Panc1 (cell line): Measurements from ENCODE around the gene C1QL1. TPM values are rescaled to one million over a fixed set of nuclear protein-coding genes. Genes with fewer than 3 reads are reported as not detected.

Source experiments
- ATAC-seq: fragments of 200-7000 bp; cut with Tn5 transposase; 2 replicates; pipeline ENCODE4 v1.9.1; 2020; ENCODE audit warnings: mild to moderate bottlenecking, moderate library complexity
- BruUV-seq: library from RNA; stranded (reverse); fragments of 400-500 nt; replicated peaks from 2 replicates; lab custom pipeline; 2021; lab: Mats Ljungman, UMichigan
- CTCF ChIA-PET: fragments of 300-600 bp; sonication (Branson Sonifier 250); formaldehyde crosslinking; loops from one replicate; lab custom pipeline; 2022; ENCODE audit warnings: antibody characterized with exemption; lab: Charles Lee
- POLR2A ChIA-PET: fragments of 300-600 bp; sonication (Branson Sonifier 250); formaldehyde crosslinking; loops from one replicate; lab custom pipeline; 2022; ENCODE audit warnings: antibody characterized with exemption; lab: Charles Lee
- DNase-seq: peaks from one replicate; pipeline ENCODE4 v3.0.0-alpha.2; 2010; ENCODE audit warnings: low read depth, low spot score
- H3K27ac ChIP-seq: 2 replicates; pipeline ENCODE4 v1.5.1; 2011; ENCODE audit warnings: mild to moderate bottlenecking, low read length, inconsistent platforms
- H3K27me3 ChIP-seq: fragments of 200-500 bp; sonication (Bioruptor generic); 2 replicates; pipeline ENCODE4 v1.6.0; 2014; ENCODE audit warnings: low read length, inconsistent platforms; ENCODE audit not compliant: control insufficient read depth, insufficient read depth
- H3K36me3 ChIP-seq: fragments of 200-500 bp; sonication (Bioruptor generic); 2 replicates; pipeline ENCODE4 v1.5.1; 2014; ENCODE audit warnings: inconsistent platforms, mild to moderate bottlenecking, low read length, moderate library complexity; ENCODE audit not compliant: control insufficient read depth, insufficient read depth
- H3K4me1 ChIP-seq: 2 replicates; pipeline ENCODE4 v1.5.1; 2011; ENCODE audit warnings: inconsistent platforms, mild to moderate bottlenecking, low read length, moderate library complexity; ENCODE audit not compliant: control insufficient read depth, insufficient read depth
- H3K4me3 ChIP-seq, 2 experiments: 2 replicates each; pipeline ENCODE4 v1.5.1; 2011 to 2012; ENCODE audit warnings: low read depth in 2 of 2, low read length in 2 of 2, mild to moderate bottlenecking in 2 of 2, inconsistent platforms in 1 of 2, moderate library complexity in 1 of 2
- H3K9me3 ChIP-seq: fragments of 200-500 bp; sonication (Bioruptor generic); 2 replicates; pipeline ENCODE4 v1.5.1; 2014; ENCODE audit warnings: low read depth, mild to moderate bottlenecking, inconsistent platforms, low read length, moderate library complexity; ENCODE audit not compliant: control insufficient read depth, insufficient read depth
- CTCF ChIP-seq: fragments of 450-650 bp; IDR thresholded peaks from 2 replicates; pipeline ENCODE4 v1.5.1; 2017; ENCODE audit warnings: mild to moderate bottlenecking
- POLR2AphosphoS5 ChIP-seq: IDR thresholded peaks from 2 replicates; pipeline ENCODE4 v1.6.1; 2012; ENCODE audit warnings: mild to moderate bottlenecking, low read depth, low read length, moderate library complexity
- REST ChIP-seq, 2 experiments: IDR thresholded peaks; 2 replicates each; pipeline ENCODE4 v1.6.1; 2011 to 2012; ENCODE audit warnings: low read depth in 2 of 2, control low read depth in 1 of 2, low read length in 1 of 2, mild to moderate bottlenecking in 1 of 2, moderate library complexity in 1 of 2; ENCODE audit not compliant: insufficient read depth in 1 of 2
- SIN3A ChIP-seq: IDR thresholded peaks from 2 replicates; pipeline ENCODE4 v1.6.1; 2012; ENCODE audit warnings: low read depth, mild to moderate bottlenecking, low read length, moderate library complexity, borderline replicate concordance; ENCODE audit not compliant: insufficient read depth
- TCF7L2 ChIP-seq: IDR thresholded peaks from 2 replicates; pipeline ENCODE4 v1.6.1; 2011; ENCODE audit warnings: mild to moderate bottlenecking, low read depth, low read length, inconsistent platforms
- in situ Hi-C: cut with HindIII; loops from 2 replicates; pipeline ENCODE4 v1.10.0; 2016; ENCODE audit warnings: low sequenced_read_pairs, low pct_unique_long_range_greater_than_20kb
- intact Hi-C: fragments of 100-400 bp; cut with micrococcal nuclease; formaldehyde crosslinking; loops from one replicate; pipeline ENCODE4 v1.10.0; 2022; ENCODE audit not compliant: unreplicated experiment
- total RNA-seq: library from RNA; stranded (reverse); gene quantifications from one replicate; pipeline ENCODE4 v1.2.1, GENCODE V29; 2021; ENCODE audit not compliant: unreplicated experiment

C1QL1 gene
- total RNA-seq, 1 experiment from 2014 or later = 9.5 TPM

GRCh38 chr17:44920565-44920940 is 47.5 kb downstream of the C1QL1 start:
- H3K36me3 ChIP-seq = no peaks in the 10 kb centered on the region
- H3K4me3 ChIP-seq = no peak overlapping the region
- no peak overlapping the region for H3K27ac ChIP-seq
- in situ Hi-C loops = no loop called here
- ChIA-PET POLR2A (interaction anchor here (0.5 kb wide), 1 partner anchor 331 kb away, joined by 5 read pairs; no protein-coding TSS in a partner anchor), CTCF (interaction anchor here (0.6 to 2.4 kb wide), 4 partner anchors 36 to 101 kb away, joined by 3 to 15 read pairs (median 6); no protein-coding TSS in a partner anchor)
- no peak for DNase-seq
- H3K27me3 ChIP-seq = no peaks in the 10 kb centered on the region
- intact Hi-C loops = loop anchor here (1.0 kb wide), 1 partner anchor 102 kb away; no protein-coding TSS in a partner anchor
- H3K9me3 ChIP-seq = no peaks in the 10 kb centered on the region
- H3K4me1 ChIP-seq = no peaks in the 10 kb centered on the region
- BruUV-seq = no TSS peak
- no peak for ATAC-seq
- TF ChIP-seq TCF7L2 (no peak), SIN3A (no peak), CTCF (no peak), POLR2AphosphoS5 (no peak), REST (IDR thresholded peaks at IDR 0.05; ENCODE audit: insufficient read depth in 1 of 2, low read depth in 2 of 2, low read length in 1 of 2) (no peak)

DNA sequence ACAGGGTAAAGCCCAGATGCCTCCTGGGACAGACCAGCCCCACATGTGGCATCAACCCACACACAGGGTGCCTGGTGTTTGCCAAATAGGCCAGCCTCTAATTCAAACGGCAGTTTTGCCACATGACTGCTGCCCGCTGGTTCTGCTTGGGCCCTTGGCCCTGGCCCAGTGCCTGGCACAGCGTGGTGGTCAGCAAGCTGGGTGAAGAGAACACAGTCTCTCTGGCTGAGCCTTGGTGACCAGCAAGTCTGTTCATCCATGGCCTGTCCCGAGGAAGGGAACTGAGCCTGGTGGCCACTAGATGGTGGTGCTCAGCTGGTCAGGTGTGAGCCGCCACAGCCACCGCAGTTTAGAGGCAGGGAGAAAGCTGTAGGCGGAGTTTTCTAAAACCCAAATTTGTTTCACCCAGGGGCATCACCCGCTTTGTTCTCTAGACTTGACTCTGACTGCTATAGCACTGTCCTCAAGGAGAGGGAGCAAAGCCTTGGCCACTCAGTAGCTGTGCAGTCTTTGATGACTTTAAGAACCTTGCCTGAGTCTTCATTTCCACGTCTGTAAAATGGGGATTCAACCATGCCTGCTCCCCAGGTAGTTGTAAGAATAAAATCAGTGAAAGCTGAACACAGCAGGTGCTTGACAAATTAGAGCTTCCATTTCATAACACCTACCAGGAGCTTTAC is 48.1 kb downstream of the C1QL1 start:
- no TSS peak for BruUV-seq
- H3K9me3 ChIP-seq = no peaks in the 10 kb centered on the region
- no peaks in the 10 kb centered on the region for H3K27me3 ChIP-seq
- intact Hi-C loops (loop anchor here (1.0 kb wide), 1 partner anchor 102 kb away; no protein-coding TSS in a partner anchor), in situ Hi-C loops (no loop called here)
- ATAC-seq (peak; percentile 93), DNase-seq (no peak)
- CTCF ChIA-PET = interaction anchor here (0.6 to 2.4 kb wide), 4 partner anchors 36 to 101 kb away, joined by 3 to 15 read pairs (median 6); no protein-coding TSS in a partner anchor
- H3K27ac ChIP-seq = no peak overlapping the region
- H3K36me3 ChIP-seq = no peaks in the 10 kb centered on the region
- no peak for TF ChIP-seq TCF7L2
- TF ChIP-seq POLR2AphosphoS5 = no peak
- TF ChIP-seq SIN3A = no peak
- no peak for TF ChIP-seq REST (IDR thresholded peaks at IDR 0.05; ENCODE audit: insufficient read depth in 1 of 2, low read depth in 2 of 2, low read length in 1 of 2)
- peak; percentile 85 for TF ChIP-seq CTCF
- no peak overlapping the region for H3K4me3 ChIP-seq
- POLR2A ChIA-PET = interaction anchor here (0.5 kb wide), 1 partner anchor 332 kb away, joined by 5 read pairs; no protein-coding TSS in a partner anchor
- no peaks in the 10 kb centered on the region for H3K4me1 ChIP-seq
